K562 (cell line): ENCODE data around the gene TEX101. TPM values are rescaled to one million over a fixed set of nuclear protein-coding genes. Genes with fewer than 3 reads are reported as not detected.

Source experiments
- BRF1 ChIP-seq: IDR thresholded peaks from 3 replicates; pipeline ENCODE4 v1.6.1; 2011; ENCODE audit warnings: borderline replicate concordance, mild to moderate bottlenecking; ENCODE audit not compliant: insufficient read length; ENCODE audit errors: extremely low read depth
- CUX1 ChIP-seq: fragments of 200-800 bp; sonication (Bioruptor generic); IDR thresholded peaks from 2 replicates; pipeline ENCODE4 v1.6.1; 2016; ENCODE audit warnings: missing genetic modification characterization, missing compliant biosample characterization
- ETS1 ChIP-seq: conservative IDR thresholded peaks from 2 replicates; pipeline ENCODE4 v1.6.1; 2011; ENCODE audit warnings: low read depth, mild to moderate bottlenecking, low read length; ENCODE audit not compliant: control insufficient read depth
- TCF3 ChIP-seq: sonication (generic); formaldehyde crosslinking; IDR thresholded peaks from 2 replicates; pipeline ENCODE4 v1.4.0; 2020; ENCODE audit warnings: mild to moderate bottlenecking, missing genetic modification reagents
- VEZF1 ChIP-seq: fragments of 200-800 bp; sonication (Bioruptor generic); IDR thresholded peaks from 2 replicates; pipeline ENCODE4 v1.6.1; 2017; ENCODE audit warnings: missing genetic modification characterization, missing compliant biosample characterization
- ZNF197 ChIP-seq: fragments of 200-800 bp; sonication (Bioruptor generic); IDR thresholded peaks from 2 replicates; pipeline ENCODE4 v1.6.1; 2016; ENCODE audit warnings: low read depth, missing genetic modification characterization, missing compliant biosample characterization
- polyA plus RNA-seq, 8 experiments: library from polyadenylated mRNA; depleted of rRNA in 4 of 8; stranded (reverse) in 5 of 8; unstranded in 3 of 8; fragments of >200 nt; fragmentation: Nextera tagmentation in 2 of 8; fragmentation: Illumina TruSeq in 1 of 8; extraction: Ambion mirVana in 2 of 8; extraction: Trizol in 1 of 8; gene quantifications; 2 replicates each; pipeline versions ENCODE4 v1.2.1 to v1.2.3, GENCODE V29; 2011 to 2014; ENCODE audit warnings: inconsistent platforms in 1 of 8, missing spikeins in 1 of 8
- total RNA-seq, 7 experiments: library from RNA; depleted of rRNA in 6 of 7; stranded (reverse); fragments of >200 nt in 6 of 7; fragmentation: Illumina TruSeq in 2 of 7; extraction: Trizol in 2 of 7; gene quantifications; 2 replicates each; pipeline versions ENCODE4 v1.2.1 to v1.2.3, GENCODE V29; 2011 to 2021; ENCODE audit warnings: low replicate concordance in 1 of 7

Gene TEX101
- total and polyA plus RNA-seq, 9 of the 15 experiments (the other 6 are each of a cell fraction or from before 2014, with no cell fraction given) = 0.10 to 0.36 (median 0.14) TPM; not detected in 6

GRCh38 chr19:43463381-43464133 lies 48.9 kb downstream of the TEX101 start (continued):
- TF ChIP-seq ZNF197 (CRISPR knock-in tag) = no peak
- TF ChIP-seq ETS1 = 0 out of 2 replicates have a peak, but pooled peaks have one; percentile 30
- no peak for TF ChIP-seq TCF3
- TF ChIP-seq BRF1 = no peak
- TF ChIP-seq CUX1 (CRISPR knock-in tag) = no peak
- TF ChIP-seq VEZF1 = peak; percentile 62; the same call in 1 of the 2 replicates
